HG03159 (cell line): ENCODE results near the gene MRPL54.

ENCODE experiments used
- ATAC-seq: cut with Tn5 transposase; IDR thresholded peaks from one replicate; pipeline ENCODE4 v1.9.1; 2021; ENCODE audit warnings: mild to moderate bottlenecking, moderate library complexity; ENCODE audit not compliant: unreplicated experiment

The MRPL54 gene

GRCh38 chr19:3768015-3768747 lies 5.7 kb downstream of the MRPL54 start:
- no peak for ATAC-seq

DNA sequence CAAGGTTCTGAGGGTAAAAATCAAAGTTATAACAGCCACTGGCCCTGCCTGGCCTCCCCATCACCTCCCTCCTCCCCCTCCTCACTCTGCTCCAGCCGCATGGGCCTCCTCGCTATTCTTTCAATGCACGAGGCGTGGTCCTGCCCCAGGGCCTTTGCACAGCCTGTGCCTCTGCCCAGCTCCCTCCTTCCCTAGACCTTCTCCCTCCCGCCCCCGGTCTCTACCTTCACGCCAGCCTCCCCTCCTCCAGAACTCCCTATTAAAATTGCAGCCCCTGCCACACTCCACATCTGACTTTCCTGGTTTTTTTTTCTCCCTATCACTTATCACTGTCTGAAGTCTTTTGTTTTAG lies 6.2 kb downstream of the MRPL54 start:
- no peak for ATAC-seq

- no peak for ATAC-seq
Measured at GRCh38 chr19:3769494-3769893, 7.0 kb downstream of the MRPL54 start.

GRCh38 chr19:3770136-3770999 lies 7.9 kb downstream of the MRPL54 start:
- no peak for ATAC-seq

- no peak for ATAC-seq
Measured at GRCh38 chr19:3771000-3771905, 8.8 kb downstream of the MRPL54 start.

DNA sequence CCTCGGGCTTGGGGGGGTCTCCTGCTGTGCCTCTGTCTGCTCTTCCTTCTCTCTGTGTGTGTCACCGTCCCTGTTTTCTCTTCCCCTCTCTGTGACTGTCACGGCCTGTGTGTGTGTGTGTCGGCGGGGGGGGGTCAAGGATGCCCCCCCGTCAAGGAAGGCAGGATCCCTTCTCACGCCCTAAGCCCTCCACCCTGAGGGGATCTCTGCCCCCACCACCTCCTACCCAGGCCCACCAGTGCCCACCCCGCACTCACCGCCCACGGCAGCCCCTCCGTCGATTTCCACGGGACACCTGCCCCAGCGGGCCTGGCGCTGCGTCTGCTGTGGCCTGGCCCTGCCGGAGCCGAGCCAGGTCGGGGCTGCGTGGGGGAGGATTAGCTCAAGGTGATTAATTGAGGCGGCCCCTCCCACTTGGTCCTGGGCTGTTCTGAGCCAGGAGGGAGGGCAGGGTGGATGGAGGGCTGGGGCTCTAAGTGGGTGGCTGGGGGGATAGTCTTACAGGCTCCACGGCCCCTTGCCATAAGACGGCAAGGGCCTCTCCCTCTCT lies 9.5 kb downstream of the MRPL54 start, which contains the start of gene RAX2:
Gene RAX2, minus strand, starts transcription at position 323 of the 550 bp plus-strand sequence. CDS start 486 bp downstream, outside the sequence.
- no peak for ATAC-seq

- no peak for ATAC-seq
Measured at GRCh38 chr19:3773814-3774515, 11.5 kb downstream of the MRPL54 start.

DNA sequence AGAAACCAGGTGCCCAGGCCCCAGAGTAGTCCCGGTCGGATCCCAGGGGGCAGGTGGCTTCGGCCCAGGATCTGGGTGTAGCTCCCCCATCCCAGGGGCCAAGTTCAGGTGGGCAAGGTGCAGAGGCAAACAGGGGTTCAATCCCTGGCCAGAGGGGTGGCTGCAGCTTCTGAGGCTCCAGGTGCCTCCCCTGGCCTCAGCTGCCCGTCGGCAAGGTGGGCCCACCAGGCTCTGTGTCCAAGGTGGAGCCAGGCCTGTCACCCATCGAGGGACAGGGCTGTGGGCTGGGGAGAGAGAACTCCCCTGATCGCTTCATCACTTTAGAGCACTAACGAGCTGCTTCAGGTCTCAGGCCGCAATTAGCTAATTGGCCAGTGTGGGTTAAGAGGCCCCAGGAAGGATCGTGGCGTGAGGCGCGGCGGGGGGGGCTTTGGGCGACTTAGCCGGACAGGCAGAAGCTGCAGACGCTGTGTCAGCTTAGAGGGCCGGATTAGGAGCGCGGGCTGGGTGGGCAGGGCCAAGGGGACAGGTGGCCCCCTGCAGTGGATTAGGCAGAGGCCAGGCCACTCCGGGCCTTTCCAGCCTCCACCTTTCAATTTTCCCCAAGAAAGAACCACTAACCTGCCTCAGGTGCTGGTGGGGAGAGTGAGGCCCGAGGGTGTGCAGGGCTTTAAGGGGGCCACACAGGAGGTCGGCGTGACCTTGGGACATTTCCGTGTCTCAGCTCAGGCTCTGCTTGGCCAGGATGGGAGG lies 12.3 kb downstream of the MRPL54 start:
- no peak for ATAC-seq

DNA sequence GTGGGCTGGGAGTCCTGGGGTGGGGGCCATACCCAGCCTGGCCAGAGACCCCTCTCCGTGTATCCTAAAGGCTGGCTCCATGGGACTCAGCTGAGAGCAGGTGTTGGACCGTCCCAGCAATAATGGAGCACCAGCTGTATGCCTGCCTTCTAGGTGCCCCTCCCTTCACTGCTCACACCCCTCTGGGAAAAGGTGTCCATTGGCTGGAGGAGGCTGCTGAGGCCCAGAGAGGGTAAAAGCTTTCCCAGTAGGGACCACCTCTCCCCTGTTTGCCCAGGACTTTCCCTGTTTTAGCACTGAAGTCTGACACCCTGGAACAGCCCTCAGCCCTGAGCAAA lies 12.9 kb downstream of the MRPL54 start:
- no peak for ATAC-seq

- no peak for ATAC-seq
Measured at GRCh38 chr19:3775831-3776230, 13.3 kb downstream of the MRPL54 start.

DNA sequence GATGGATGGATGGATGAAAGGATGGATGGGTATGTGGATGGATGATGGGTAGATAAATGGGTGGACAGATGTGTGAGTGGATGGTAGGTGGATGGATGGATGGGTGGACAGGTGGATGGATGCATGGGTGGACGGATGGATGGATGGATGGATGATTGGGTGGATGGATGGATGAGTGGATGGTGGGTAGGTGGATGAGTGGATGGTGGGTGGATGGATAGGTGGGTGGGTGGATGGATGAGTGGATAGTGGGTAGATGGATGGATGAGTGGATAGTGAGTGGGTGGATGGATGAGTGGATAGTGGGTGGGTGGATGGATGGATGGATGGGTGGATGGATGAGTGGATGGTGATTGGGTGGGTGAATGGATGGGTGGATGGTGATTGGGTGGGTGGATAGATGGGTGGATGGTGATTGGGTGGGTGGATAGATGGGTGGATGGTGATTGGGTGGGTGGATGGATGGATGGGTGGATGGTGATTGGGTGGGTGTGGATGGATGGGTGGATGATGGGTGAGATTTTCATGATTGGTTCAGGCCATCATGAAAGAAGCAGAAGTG lies 14.1 kb downstream of the MRPL54 start:
- ATAC-seq: no peak

GRCh38 chr19:3778104-3778867 lies 15.8 kb downstream of the MRPL54 start:
- no peak for ATAC-seq

DNA sequence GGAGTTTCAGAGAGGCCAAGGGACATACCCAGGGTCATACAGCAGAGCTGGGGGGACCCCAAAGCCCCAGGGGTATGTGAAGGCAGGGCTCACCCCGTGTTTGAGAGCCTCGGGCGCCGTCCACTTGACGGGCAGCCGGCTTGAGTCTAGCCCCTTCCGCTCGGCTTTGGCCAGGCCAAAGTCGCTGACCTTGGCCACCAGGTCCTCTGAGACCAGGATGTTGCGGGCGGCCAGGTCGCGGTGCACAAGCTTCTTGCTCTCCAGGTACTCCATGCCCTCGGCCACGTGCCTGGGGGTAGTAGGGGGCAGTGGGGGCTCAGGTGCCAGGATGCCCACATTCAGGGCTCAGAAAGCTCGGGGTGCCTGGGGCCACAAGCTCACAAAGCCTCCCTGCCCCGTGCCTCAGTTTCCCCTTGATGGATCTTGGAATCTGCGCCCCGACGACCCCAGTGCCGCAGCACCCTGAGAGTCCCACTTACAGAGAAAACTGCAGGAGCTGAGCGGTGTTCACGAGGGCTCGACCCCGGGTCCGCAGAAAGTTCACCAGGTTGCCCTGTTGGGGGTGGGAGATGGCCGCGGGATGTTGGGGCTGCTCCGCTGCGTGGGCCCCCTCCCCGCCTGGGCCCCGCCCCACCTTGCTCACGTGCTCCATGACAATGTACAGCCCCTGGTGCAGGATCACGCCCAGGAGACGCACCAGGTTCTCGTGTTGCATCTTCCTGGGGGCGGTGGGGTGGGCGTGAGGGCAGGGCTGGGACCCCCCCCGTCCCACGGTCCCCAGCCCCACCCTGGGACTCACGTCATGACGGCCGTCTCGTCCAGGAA lies 16.6 kb downstream of the MRPL54 start:
- no peak for ATAC-seq

GRCh38 chr19:3780786-3781304 lies 18.4 kb downstream of the MRPL54 start:
- no peak for ATAC-seq

- no peak for ATAC-seq
Measured at GRCh38 chr19:3781603-3782002, 19.1 kb downstream of the MRPL54 start.

GRCh38 chr19:3782330-3782729 lies 19.8 kb downstream of the MRPL54 start:
- ATAC-seq: no peak

DNA sequence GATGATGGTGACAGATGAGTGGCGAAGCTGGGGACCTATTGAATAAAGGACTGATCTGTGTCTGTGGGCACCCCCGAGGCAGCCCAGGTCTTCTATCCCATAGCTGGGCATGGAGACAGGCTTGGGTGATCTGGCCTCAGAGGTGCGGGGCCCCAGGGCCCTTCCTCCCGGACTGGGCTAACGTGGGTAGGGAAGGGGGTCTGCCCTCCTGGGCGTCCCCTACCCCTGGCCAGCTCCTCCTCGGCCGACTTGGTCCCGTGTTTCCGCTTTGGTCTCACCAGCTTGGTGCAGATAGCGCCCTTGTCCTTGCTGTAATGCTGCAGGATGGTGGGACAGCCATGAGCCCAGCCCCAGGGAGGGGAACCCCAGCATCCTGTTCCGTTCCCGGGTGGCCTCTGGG lies 20.4 kb downstream of the MRPL54 start:
- no peak for ATAC-seq
